HEK293T (cell line): ENCODE results near the gene PSMG1.
"Not testable (repeated sequence)": the region's sequence is repeated elsewhere in the genome, so short reads cannot be mapped to it uniquely, and the experiment has no call there.

ENCODE experiments used
- CTCF ChIA-PET: fragments of 350-600 bp; formaldehyde crosslinking; extraction: SDS; loops from one replicate; lab custom pipeline; 2021; ENCODE audit warnings: antibody characterized with exemption, inconsistent platforms; lab: Yijun Ruan, JAX
- POLR2A ChIA-PET: fragments of 350-600 bp; formaldehyde crosslinking; extraction: SDS; loops from one replicate; lab custom pipeline; 2020; ENCODE audit warnings: antibody characterized with exemption, inconsistent platforms; lab: Yijun Ruan, JAX
- DNase-seq: peaks from one replicate; pipeline ENCODE4 v3.0.0; 2012; ENCODE audit warnings: mixed read lengths; ENCODE audit errors: extremely low spot score
- ARNT ChIP-seq: fragments of 450-650 bp; IDR thresholded peaks from 2 replicates; pipeline ENCODE4 v1.6.1; 2017; ENCODE audit warnings: mild to moderate bottlenecking
- BHLHE40 ChIP-seq: fragments of 450-650 bp; IDR thresholded peaks from 2 replicates; pipeline ENCODE4 v1.6.1; 2016; ENCODE audit warnings: mild to moderate bottlenecking, moderate library complexity, borderline replicate concordance
- CTBP1 ChIP-seq: fragments of 450-650 bp; IDR thresholded peaks from 2 replicates; pipeline ENCODE4 v1.6.1; 2016; ENCODE audit warnings: borderline replicate concordance
- ELF4 ChIP-seq: fragments of 450-650 bp; IDR thresholded peaks from 2 replicates; pipeline ENCODE4 v1.6.1; 2017; ENCODE audit warnings: antibody characterized with exemption
- FOXA1 ChIP-seq: fragments of 450-650 bp; IDR thresholded peaks from 2 replicates; pipeline ENCODE4 v1.6.1; 2016; ENCODE audit warnings: mild to moderate bottlenecking
- FOXK2 ChIP-seq: fragments of 450-650 bp; IDR thresholded peaks from 2 replicates; pipeline ENCODE4 v1.6.1; 2016; ENCODE audit warnings: mild to moderate bottlenecking
- FOXM1 ChIP-seq: fragments of 450-650 bp; IDR thresholded peaks from 2 replicates; pipeline ENCODE4 v1.6.1; 2017; ENCODE audit warnings: mild to moderate bottlenecking, borderline replicate concordance
- HDGF ChIP-seq: fragments of 450-650 bp; IDR thresholded peaks from 2 replicates; pipeline ENCODE4 v1.6.1; 2017; ENCODE audit warnings: antibody characterized with exemption, borderline replicate concordance
- L3MBTL2 ChIP-seq: fragments of 450-650 bp; conservative IDR thresholded peaks from 2 replicates; pipeline ENCODE4 v1.6.1; 2016; ENCODE audit warnings: mild to moderate bottlenecking
- LEF1 ChIP-seq: fragments of 450-650 bp; IDR thresholded peaks from 2 replicates; pipeline ENCODE4 v1.6.1; 2017; ENCODE audit warnings: mild to moderate bottlenecking, borderline replicate concordance
- NFRKB ChIP-seq: fragments of 450-650 bp; IDR thresholded peaks from 2 replicates; pipeline ENCODE4 v1.6.1; 2016; ENCODE audit warnings: mild to moderate bottlenecking, moderate library complexity
- PKNOX1 ChIP-seq: fragments of 450-650 bp; IDR thresholded peaks from 2 replicates; pipeline ENCODE4 v1.6.1; 2016
- SP1 ChIP-seq: fragments of 450-650 bp; IDR thresholded peaks from 2 replicates; pipeline ENCODE4 v1.6.1; 2017
- SUZ12 ChIP-seq: fragments of 450-650 bp; IDR thresholded peaks from 2 replicates; pipeline ENCODE4 v1.6.1; 2016; ENCODE audit warnings: mild to moderate bottlenecking
- TARDBP ChIP-seq: fragments of 450-650 bp; IDR thresholded peaks from 2 replicates; pipeline ENCODE4 v1.6.1; 2016
- ZNF384 ChIP-seq: fragments of 450-650 bp; IDR thresholded peaks from 2 replicates; pipeline ENCODE4 v1.6.1; 2016

PSMG1 gene

GRCh38 chr21:39136711-39137110 lies 46.5 kb downstream of the PSMG1 start:
- TF ChIP-seq HDGF (no peak), CTBP1 (no peak), FOXK2 (no peak), NFRKB (no peak), ARNT (no peak)
- ChIA-PET POLR2A (no interaction called here), CTCF (no interaction called here)
- no peak for DNase-seq

GRCh38 chr21:39136138-39136537 lies 47.1 kb downstream of the PSMG1 start:
- DNase-seq, POLR2A ChIA-PET: not testable (repeated sequence)
- CTCF ChIA-PET: interaction anchor here (1.2 kb wide), 1 partner anchor 36 kb away, joined by 3 read pairs; no protein-coding TSS in a partner anchor

DNA sequence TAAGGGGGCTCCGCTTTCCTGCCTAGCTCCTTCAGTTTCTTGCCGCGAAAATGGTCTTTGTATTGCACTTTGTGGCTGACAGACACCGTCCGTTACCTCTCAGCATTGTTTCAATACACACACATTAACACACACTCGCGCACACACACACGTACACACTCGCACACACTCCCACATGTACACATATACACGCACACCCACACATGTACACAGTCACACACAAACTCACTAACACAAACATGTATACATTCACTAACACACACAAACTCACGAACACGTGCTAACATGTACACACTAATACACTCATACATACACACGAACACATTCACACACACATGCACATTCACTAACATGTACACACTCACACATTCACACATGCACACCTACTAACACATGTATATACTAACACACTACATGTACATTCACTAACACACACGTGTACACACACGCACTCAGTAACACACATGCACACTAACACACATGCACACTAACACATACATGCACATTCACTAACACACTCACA lies 48.9 kb downstream of the PSMG1 start:
- DNase-seq: no peak
- CTCF ChIA-PET: interaction anchor here (0.6 kb wide), 1 partner anchor 330 kb away, joined by 3 read pairs; no protein-coding TSS in a partner anchor
- no peak for TF ChIP-seq PKNOX1
- no peak for TF ChIP-seq FOXM1
- no peak for TF ChIP-seq L3MBTL2
- no peak for TF ChIP-seq NFRKB
- TF ChIP-seq SUZ12: no peak
- no peak for TF ChIP-seq SP1
- TF ChIP-seq FOXK2: no peak
- no peak for TF ChIP-seq HDGF
- TF ChIP-seq ELF4: no peak
- TF ChIP-seq BHLHE40: no peak
- TF ChIP-seq CTBP1: no peak
- no peak for TF ChIP-seq FOXA1
- TF ChIP-seq LEF1: no peak
- TF ChIP-seq TARDBP: no peak
- TF ChIP-seq ARNT: no peak
- no peak for TF ChIP-seq ZNF384
- POLR2A ChIA-PET: no interaction called here

DNA sequence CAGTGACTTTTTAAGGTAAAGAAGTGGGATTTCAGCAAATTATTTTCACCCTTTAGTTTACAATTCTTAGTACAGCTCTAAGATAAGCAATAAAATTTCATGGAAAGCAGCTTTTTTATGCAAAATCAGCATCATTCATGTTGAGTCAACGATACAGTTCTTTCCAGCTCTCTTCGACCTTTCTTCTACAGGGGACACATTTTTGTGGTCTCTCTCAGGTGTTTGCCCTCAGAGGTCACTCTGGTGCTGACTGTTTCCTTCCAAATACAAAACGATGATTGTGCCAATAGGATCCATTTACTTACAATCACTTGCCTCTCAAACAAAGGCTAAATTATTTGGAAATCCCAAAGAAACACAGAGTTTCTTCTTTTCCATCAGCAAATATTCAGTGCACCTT lies 51.0 kb downstream of the PSMG1 start:
- TF ChIP-seq BHLHE40: no peak
- no peak for TF ChIP-seq SP1
- no peak for TF ChIP-seq LEF1
- TF ChIP-seq TARDBP: no peak
- TF ChIP-seq ELF4: no peak
- TF ChIP-seq CTBP1: no peak
- no peak for TF ChIP-seq NFRKB
- no peak for TF ChIP-seq ZNF384
- no peak for TF ChIP-seq FOXA1
- no peak for TF ChIP-seq PKNOX1
- TF ChIP-seq SUZ12: no peak
- TF ChIP-seq FOXK2: no peak
- TF ChIP-seq L3MBTL2: no peak
- no peak for TF ChIP-seq HDGF
- TF ChIP-seq ARNT: no peak
- no peak for TF ChIP-seq FOXM1
- ChIA-PET CTCF (interaction anchor here (0.6 kb wide), 1 partner anchor 380 kb away, joined by 3 read pairs; no protein-coding TSS in a partner anchor), POLR2A (no interaction called here)

DNA sequence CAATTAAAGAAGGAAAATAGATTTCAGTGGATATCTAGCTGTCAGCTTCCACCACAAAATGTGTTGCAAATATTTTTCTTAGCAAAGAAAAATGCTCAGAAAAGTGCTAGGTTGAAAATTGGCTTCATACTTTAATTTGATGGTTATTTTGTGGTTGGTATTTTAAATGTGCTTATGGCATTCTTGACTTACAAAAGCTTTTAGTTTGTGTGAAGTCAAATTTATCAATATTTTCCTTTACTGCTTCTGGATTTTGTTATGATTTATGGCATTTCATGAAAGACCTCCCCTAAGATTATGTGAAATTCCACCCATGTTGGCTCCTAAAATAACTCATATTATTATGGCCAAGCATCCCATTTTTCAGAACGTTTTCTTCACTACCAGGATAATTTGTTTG lies 51.5 kb downstream of the PSMG1 start:
- ChIA-PET CTCF (no interaction called here), POLR2A (no interaction called here)
- no peak for TF ChIP-seq HDGF
- TF ChIP-seq ZNF384: no peak
- TF ChIP-seq FOXA1: no peak
- no peak for TF ChIP-seq SP1
- TF ChIP-seq BHLHE40: no peak
- TF ChIP-seq ELF4: no peak
- TF ChIP-seq TARDBP: no peak
- TF ChIP-seq PKNOX1: no peak
- TF ChIP-seq SUZ12: no peak
- TF ChIP-seq LEF1: no peak
- TF ChIP-seq L3MBTL2: no peak
- TF ChIP-seq NFRKB: no peak
- no peak for TF ChIP-seq ARNT
- no peak for TF ChIP-seq FOXM1
- no peak for DNase-seq

More for the DNA sequence above, 51.0 kb downstream of the PSMG1 start:
- DNase-seq: no peak

DNA sequence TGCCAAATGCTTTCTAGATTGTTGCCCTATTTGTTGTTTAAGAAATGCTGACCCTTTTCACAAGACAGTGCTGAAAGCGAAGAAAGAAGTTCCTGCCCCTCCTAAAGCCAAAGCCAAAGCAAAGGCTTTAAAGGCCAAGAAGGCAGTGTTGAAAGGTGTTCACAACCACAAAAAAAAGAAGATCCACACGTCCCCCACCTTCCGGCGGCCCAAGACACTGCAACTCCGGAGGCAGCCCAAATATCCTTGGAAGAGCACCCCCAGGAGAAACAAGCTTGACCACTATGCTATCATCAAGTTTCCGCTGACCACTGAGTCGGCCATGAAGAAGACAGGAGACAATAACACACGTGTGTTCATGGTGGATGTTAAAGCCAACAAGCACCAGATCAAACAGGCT lies 55.7 kb downstream of the PSMG1 start:
- no peak for TF ChIP-seq PKNOX1
- no peak for TF ChIP-seq NFRKB
- TF ChIP-seq ZNF384: no peak
- TF ChIP-seq BHLHE40: no peak
- no peak for TF ChIP-seq L3MBTL2
- no peak for TF ChIP-seq FOXK2
- no peak for TF ChIP-seq ARNT
- no peak for TF ChIP-seq SUZ12
- no peak for TF ChIP-seq SP1
- no peak for TF ChIP-seq HDGF
- no peak for TF ChIP-seq FOXM1
- POLR2A ChIA-PET: no interaction called here
- DNase-seq: no peak
- CTCF ChIA-PET: no interaction called here
